ENCODE measurements around the gene POPDC3.

The POPDC3 gene

DNA sequence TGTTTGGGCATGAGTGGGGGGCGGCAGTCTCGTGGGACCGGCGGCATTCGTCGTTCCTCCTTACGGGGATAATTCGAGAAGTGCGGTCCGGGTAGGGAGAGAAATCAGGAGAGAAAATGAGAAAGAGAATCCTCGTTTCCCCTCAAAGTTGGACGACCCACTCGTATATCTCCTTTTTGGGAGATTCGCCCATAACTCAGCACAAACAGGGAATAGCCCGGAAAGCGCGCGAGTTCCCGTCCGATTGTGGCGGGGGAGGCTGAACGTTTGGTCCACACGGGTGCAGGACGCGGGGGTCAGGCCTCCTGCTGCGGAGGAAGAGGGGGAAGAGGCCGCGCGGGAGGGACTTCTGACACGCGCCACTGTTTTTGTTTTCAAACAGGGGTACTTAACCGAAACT, 42.4 kb downstream of the POPDC3 start:
- DNase-seq, result no peak

DNA sequence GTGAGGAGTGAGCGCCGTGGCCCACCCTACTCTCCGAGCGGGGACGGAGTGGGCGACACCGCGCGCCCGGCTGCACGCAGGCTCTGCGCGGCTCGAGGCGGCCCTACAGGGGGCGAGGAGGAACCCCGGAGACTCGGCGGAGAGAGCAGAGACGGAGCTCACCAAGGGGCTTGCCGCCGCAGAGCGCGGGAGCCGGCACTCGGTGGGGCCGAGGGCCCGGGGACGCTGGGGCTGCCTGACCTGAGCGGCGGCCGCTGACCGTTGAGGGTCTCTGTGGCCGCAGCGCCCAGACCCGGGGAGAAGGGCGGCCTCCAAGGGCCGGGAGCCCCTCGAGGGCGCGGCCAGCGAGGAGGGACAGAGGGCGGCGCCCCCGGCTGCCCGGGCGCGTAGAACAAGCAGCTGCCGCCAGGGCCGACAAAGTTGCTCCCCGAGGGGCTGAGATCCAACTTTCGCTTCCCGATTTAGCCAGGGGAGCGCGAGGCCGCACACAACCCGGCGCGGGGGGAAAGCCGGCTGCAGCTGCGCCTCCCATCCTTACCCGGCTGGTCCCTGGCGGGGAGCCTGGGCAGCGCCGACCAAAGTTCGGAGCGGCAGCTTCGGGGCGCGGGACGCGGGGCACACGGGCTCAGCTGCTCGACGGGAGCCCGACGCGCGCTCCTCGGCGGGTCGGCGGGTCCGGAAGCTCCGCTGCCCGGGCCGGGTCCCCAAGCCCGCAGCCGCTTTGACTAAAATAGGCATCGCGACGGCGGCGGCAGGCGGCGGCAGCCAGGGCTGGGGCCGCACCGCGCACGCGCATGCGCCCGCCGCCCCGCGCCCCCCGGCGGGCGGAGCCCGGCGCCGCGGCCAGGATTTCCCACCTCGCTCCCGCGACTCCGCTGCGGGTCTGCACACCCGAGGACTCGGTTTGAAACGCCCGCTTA, 43.1 kb downstream of the POPDC3 start:
- no peak for DNase-seq

DNA sequence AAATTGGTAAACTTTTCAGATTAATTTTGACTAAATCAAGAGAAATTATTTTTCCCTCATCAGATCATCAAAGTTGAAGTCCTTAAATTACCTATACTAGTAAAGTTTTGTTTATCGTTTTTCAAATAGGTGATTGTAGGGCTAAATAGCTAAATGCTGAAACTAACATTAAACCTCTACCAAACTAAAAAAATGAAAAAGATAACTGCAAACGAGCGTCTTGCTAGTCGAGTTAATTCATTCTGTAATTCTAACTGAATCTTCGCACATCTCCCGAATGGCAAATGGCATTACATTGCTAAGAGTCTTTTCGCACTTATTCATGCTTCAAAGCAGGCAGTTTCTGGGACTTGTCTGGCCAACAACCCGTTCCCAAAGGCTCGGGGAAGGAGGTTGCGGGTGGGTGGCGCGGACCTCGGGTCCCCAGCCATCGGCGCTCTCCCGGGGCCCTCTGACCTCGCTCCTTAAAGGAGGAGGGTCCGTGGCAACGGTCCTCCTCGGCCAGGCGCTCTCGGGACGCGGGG, 43.8 kb downstream of the POPDC3 start:
- no peak for DNase-seq

DNA sequence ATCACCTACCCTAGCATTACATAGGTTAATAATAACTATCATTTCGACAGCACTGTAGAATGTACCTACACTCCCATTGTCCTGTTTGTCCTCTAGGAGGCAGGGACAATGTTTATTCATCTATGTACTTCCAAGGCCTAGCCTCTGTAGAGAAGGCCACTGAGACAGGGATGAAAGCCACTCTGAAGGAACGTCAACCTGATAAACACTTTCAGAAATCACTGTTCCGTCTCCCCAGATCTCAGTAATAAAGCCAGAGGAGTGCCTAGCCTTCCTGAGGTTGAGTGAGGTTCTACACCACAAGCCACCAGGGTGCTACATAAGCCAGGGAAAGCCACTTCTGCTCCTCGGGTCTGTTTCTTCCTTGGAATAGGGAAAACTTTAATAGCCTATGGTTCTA, 44.8 kb downstream of the POPDC3 start:
- no peak for DNase-seq

DNA sequence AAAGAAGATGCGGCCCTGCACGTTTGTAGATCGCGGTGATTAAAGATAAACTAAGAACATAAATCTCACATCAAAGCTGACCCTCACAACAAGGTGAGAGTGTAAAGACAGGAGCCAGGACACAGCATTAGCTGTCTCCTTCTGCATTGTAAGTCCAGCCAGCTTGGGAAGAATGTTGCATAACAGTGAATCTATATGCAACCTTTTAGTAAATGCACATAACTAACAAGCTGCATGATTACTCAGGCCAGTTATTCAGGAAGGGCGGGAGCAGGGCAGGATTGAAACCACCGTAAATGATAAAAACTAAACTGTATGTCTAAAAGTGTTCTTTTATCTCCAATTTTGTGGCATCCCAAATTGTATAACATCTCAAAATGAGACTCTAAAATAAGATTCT, 57.1 kb downstream of the POPDC3 start:
- DNase-seq, result no peak

DNA sequence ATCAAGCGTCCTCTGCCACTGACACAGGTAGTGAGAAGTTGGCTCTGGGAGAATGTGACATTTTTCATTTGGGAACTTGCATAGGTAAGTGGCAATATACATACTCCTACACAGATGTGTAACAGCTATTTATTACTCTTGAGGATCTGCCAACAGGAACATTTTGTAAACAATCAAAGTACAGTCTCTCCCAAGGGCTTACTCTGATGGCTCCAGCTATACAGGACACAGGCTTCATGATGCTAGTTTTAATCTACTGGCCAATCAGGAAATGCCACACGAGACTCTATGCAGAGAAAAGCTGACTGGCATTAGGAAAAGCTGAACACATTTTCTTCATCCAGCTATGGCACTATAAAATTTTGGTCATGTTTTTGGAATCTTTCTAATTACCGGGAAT, 57.8 kb downstream of the POPDC3 start:
- no peak for DNase-seq

DNA sequence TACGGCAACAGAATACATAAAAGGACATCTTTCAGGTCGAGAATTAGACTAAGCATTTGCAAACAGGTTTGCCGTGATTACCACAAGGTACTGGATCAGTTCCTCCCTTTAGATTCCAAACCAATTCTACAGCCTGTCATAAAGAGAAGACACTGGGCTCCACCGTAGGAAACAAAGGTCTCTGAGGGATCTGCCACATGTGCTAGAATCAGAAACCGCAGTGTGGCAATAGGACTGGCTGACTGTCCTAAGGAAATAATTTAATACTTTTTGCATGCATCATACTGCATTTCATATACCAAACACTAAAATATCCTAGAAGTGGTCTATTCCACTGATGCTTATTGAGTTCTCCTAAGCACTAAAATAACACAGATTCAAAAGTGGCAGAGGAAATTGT, 59.2 kb downstream of the POPDC3 start:
- DNase-seq, result no peak

DNA sequence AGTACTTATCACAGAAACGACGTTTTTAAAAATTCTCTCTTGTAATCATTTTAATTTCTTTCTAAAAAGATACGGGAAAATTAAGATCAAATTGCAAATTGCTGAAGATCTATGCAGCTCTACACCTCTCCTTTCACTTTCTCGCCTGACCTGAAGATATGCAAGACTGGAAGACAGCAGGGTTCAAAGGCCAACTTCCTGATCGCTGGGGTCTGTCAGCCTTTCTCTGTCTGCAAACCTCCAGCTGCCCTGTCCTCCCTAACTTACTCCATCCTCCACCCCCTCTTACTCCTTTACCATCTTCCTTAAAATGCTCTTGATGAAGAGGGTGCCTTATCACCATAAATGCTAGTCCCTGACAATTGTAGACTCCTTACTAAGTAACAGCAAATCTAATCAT, 63.7 kb downstream of the POPDC3 start:
- DNase-seq, result no peak

DNA sequence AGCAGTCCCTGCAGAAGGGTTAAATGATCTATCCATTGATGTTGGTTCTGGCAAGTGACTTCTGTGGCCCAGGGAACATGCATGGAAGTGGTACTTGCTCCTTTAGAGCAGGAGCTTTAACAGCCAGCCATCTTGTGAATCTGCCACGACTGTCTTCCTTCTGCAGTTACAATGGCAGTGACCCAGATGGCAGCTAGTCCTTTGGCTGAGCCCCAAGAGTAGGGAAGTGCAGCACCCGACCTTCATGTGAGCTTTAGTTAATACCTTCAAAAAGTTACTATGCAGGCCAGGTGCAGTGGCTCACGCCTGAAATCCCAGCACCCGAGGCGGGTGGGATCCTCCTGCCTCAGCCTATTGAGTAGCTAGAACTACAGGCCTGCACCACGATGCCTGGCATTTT, 66.4 kb downstream of the POPDC3 start:
- DNase-seq, result no peak

DNA sequence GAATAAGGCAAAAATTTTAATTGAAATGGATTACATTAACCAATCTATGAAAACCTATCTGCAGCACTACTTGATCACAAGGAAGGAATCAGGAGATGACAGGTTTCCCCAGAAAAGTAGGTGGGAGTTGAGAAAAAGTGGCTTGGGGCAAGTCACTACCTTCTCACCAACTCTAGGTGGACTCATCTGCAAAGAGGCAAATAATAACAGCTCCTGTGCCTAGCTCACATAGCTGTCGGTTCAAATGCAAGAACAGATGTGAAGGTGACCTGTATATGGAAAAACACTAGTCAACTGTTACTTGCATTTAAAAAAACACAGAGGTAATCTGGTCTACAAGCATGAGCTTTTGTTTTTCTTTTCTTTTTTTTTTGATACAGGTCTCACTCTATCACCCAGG, 67.2 kb downstream of the POPDC3 start:
- peak; percentile 29 for DNase-seq

DNA sequence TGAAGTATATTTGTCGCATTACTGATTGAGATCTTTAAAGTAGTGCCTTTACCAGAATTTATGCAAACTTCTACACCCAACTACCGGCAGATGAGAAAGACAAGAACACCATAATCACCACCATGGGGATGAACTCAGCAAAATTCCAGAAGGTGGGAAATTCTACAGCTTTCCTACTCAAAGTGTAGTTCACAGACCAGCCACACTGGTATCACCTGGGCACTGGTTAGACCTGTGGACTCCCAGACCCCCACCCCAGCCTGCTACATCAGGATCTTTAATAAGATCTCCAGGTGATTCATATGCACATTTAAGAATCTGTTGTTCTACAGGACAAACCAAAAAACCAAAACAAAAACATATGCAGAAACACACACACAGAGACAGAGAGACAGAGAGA, 67.9 kb downstream of the POPDC3 start:
- no peak for DNase-seq

DNA sequence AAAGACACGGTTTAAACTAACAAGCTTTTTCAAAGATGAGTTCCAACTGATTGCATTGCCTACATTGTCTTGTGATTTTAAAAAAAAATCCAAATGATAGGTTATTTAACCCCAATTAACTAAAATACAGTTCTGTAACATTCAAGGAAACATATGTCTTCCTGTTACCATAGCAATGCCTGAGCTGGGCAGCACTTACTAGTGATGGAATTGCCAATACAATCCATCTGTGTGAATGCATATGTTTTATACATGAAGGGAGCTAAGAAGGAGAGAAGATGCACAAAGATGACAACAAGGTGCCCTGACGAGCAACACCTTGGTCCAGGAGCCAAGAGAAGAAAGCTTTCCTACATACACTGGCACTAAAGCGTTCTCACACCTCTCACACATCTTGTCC, 68.7 kb downstream of the POPDC3 start:
- DNase-seq, result no peak

DNA sequence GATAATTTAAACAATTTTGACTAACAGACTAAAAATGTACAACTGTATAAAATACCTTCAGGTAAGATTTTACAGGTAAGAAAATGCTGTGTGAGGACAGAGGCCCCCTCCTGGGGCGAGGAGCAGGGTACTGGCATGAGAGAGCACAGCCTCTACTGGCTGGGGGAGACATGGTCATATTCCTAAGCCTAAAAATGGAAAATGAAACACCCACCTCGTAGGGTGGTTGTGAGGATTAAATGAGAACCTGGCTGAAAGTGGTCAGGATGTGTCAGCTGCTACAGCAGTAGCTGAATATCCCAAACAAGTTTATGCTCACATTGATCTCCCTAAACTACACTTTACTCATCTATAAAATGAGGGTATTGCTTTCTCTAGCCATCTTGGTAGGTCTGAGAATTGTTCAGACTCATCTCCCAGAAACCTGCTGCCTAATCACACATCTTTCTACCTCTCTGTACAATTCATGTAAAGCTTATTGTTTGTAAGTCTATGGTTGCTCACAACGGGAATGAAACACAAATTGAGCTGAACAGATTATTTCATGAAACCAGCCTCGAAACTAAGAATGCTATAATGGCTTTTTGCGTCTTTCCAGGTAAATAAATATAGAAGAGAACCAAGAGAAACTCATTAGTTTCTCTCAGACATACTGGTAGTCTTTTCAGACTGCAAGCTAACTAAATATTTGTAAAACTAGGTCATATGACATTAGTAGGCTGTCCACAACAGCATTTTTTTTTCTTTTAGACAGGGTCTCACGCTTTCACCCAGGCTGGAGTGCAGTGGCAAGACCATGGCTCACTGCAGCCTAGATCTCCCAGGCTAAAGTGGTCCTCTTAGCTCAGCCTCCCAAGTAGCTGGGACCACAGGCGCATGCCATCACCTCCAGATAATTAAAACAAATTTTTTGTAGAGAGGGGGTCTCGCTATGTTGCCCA, 69.6 kb downstream of the POPDC3 start:
- no peak for DNase-seq

DNA sequence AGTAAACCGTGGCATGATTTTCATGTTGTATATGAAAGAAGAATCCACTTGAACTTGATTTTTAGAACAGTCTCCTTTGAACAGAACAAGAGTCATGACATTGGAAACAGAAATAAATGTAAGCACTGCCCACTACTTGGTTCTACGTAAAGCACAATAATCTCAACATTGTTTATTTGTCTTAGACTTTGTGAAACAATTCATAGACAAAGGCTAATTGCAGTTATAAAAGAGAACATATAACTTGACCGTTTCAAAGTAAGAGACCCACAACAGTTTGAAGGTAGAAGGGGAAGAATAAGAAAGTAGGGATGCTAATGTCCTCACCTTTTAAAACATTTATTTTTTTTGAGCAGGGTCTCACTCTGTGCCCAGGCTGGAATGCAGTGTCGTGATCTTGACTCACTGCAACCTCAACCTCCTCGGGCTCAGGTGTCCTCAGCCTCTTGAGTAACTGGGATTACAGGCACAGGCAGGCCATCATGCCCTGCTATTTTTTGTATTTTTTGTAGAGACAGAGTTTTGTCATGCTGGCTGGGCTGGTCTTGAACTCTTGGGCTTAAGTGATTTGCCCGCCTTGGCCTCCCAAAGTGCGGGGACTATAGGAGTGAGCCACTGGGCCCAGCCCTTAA, 71.1 kb downstream of the POPDC3 start:
- DNase-seq, result no peak
